CD4-positive, alpha-beta T cell treated with Interleukin-4 for 4 hours (primary cell): ENCODE measurements around the gene SPI1.

ENCODE experiments used
- DNase-seq: peaks from one replicate; pipeline ENCODE4 v3.0.0-alpha.2; 2020

The SPI1 gene

DNA sequence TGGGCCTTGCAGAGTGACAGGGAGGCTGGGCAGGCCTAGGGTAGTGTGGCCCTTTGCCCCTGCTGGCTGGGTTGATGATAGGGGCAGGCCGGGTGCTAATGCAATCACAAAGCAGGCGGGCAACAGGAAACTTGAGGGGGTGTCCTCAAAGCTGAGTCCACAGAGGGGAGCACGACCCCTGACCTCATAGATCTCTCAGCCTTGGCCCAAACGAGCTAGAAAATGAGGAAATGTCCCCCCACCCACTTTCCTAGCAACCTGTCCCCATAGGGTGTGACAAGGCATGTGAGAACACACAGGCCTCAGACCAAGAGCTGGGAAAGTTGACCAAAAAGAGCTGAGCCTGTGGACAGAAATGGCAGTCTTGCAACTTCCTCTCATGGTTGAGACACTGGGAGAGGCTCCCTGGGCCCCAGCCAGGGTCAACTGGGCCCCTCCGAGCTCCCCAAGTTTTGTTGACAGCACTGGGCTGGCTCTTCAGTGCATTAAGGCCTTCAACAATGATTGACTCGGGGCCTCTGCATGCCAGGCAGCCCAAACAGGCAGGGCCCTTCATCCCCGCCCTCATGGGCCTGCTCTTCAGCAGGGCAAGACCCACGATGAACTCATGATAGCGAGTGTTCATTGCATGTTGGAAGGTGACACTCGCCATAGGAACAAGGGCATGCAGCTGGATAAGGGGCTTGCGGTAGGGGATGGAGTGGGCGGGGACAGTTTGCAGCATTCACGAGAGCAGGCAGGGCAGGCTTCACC is 9.8 kb upstream of the SPI1 start:
- DNase-seq = no peak

GRCh38 chr11:47384498-47384897 is 6.2 kb upstream of the SPI1 start:
- no peak for DNase-seq

GRCh38 chr11:47383071-47383470 is 4.7 kb upstream of the SPI1 start:
- no peak for DNase-seq

DNA sequence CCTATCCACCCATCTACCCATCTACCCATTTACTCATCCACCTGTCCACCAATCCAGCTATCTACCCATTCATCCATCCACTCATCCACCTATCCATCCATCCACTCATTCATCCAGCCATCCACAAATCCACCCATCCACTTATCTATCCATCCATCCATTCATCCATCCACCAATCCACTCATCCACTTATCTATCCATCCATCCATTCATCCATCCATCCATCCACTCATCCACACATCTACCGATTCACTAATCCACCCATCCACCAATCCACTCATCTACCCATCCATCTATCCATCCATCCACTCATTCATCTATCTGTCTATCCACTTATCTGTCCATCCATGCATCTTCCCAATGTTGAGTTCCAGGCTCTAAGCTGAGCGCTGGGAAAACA is 1.7 kb upstream of the SPI1 start:
- no peak for DNase-seq

GRCh38 chr11:47379317-47379716 is 970 bp upstream of the SPI1 start:
- DNase-seq = no peak

GRCh38 chr11:47378836-47379170 is 456 bp upstream of the SPI1 start:
- DNase-seq = no peak

GRCh38 chr11:47377571-47378009 is 757 bp downstream of the SPI1 start:
- DNase-seq = no peak

GRCh38 chr11:47376525-47377371 is 1.6 kb downstream of the SPI1 start:
- no peak for DNase-seq

DNA sequence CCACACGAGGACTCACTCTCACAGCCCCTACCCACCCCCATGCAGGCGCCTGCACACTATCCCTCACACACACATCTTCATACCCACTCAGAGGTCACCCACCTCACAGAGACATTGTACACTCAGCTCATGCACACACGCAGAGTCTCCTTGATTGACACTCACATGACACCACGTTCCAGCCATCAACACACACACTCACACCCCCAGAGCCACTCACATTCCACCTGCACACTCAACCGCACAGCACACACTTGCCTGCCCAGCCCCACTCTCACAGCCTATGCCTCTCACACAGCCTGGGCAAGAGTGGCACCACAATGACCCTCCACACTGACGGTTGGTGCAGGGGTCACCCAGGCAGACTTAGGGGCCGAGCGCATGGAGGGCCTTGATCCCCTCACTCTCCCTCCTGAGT is 2.2 kb downstream of the SPI1 start:
- no peak for DNase-seq

GRCh38 chr11:47375546-47376085 is 2.7 kb downstream of the SPI1 start:
- no peak for DNase-seq

- DNase-seq = no peak
Observed at GRCh38 chr11:47375020-47375419, 3.3 kb downstream of the SPI1 start.

- no peak for DNase-seq
Observed at GRCh38 chr11:47374720-47375019, 3.7 kb downstream of the SPI1 start.

GRCh38 chr11:47373876-47374719 is 4.2 kb downstream of the SPI1 start:
- peak; percentile 79 for DNase-seq

- no peak for DNase-seq
Observed at GRCh38 chr11:47372422-47372821, 5.9 kb downstream of the SPI1 start.

GRCh38 chr11:47369676-47370075 is 8.7 kb downstream of the SPI1 start:
- no peak for DNase-seq

GRCh38 chr11:47366020-47366490 is 12.3 kb downstream of the SPI1 start:
- DNase-seq = no peak

DNA sequence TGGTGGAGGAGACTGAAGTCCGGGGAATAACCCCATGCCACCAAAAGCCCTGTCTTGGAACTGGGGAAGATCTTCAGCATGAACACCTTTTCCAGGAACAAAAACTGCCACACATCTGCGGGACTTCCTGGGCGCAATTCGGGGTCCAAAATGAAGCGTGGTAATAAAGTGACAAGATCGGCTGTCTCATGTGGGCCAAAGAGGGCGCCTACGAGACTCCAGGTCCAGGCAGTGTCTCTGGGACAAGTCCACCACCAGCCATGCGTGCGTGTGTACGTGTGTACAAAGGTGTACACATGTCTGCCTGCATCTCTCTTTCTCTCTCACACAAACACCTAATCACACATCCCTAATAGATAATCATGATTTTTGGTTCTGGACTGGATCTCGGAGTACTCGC is 16.9 kb downstream of the SPI1 start:
- DNase-seq = no peak

DNA sequence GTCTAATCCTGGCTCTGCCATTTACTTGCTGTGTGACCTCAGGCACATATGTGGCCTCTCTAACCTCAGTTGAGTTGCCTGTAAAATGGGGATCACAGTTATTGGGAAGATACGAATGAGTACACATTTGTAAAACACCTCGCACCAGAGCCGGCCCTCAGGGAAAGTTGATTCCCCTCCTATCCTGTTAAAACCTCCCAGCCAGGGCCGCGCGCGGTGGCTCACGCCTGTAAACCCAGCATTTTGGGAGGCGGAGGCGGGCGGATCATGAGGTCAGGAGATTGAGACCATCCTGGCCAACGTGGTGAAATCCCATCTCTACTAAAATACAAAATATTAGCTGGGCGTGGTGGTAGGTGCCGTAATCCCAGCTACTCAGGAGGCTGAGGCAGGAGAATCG is 18.0 kb downstream of the SPI1 start:
- no peak for DNase-seq

DNA sequence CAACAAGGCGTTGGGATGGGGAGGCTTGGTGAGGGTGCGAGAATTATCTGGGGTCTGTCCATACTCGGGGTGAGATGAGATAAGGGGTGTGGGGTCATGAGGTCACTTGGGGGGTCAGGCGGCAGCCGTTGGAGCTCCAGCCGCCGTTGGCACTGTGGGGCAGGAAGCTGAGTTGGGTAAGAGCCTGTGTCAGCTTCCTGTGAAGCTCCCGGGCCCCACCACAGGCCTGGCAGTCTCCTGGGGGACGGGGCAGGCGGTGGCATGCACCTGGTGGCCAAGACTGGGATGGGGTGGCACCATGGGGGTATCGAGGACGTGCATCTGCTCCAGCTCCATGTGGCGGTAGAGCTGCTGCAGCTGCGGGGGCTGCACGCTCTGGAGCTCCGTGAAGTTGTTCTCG is 18.8 kb downstream of the SPI1 start:
- DNase-seq = no peak

DNA sequence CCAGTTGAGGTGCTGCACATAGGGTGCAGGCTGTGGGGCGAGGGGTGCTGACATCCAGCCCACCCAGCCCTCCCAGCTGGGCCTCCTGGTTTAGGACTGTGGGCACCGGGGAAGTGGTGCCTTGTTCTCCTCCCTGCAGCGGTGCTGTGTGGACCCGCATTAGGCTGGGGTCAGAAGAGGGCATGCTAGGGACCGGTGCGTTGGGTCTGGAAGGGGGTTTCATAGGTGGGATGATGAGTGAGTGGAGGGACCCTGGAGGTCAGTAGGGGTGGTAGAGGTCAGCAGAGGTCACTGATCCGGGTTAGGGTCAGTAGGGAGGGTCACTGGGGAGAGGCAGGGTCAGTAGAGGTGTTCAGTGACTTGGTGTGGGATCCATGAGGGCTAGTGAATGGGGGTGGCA is 19.2 kb downstream of the SPI1 start:
- DNase-seq = no peak

GRCh38 chr11:47358731-47359051 is 19.7 kb downstream of the SPI1 start:
- no peak for DNase-seq

- no peak for DNase-seq
Observed at GRCh38 chr11:47357985-47358730, 20.2 kb downstream of the SPI1 start.

GRCh38 chr11:47356998-47357329 is 21.4 kb downstream of the SPI1 start:
- DNase-seq = no peak
